ENCODE measurements around the gene RBFA.

Gene RBFA

GRCh38 chr18:80012714-80013113 is 21.5 kb upstream of the RBFA start:
- Histone ChIP-seq H3K4me1 (ENCODE audit: control insufficient read depth, insufficient read depth, low read length) (no peaks in the 10 kb centered on the region), H3K36me3 (ENCODE audit: control insufficient read depth in 2 of 2, insufficient read depth in 1 of 2, low read length in 2 of 2) (no peaks in the 10 kb centered on the region), H3K4me3 (ENCODE audit: low read depth, low read length) (no peak overlapping the region), H3K27ac (ENCODE audit: extremely low read depth, low read depth, low read length) (no peak overlapping the region), H3K9me3 (ENCODE audit: control insufficient read depth, insufficient read depth, low read depth, low read length) (no peaks in the 10 kb centered on the region)
- ChIA-PET POLR2A (no interaction called here), CTCF (no interaction called here)
- TF ChIP-seq ZNF350 (tag by site-specific recombination; IDR thresholded peaks at IDR 0.05) (no peak), ZBTB11 (tag by site-specific recombination; conservative IDR thresholded peaks at IDR 0.05; ENCODE audit: low read depth) (no peak), ZNF701 (tag by site-specific recombination; IDR thresholded peaks at IDR 0.05) (no peak), ZNF645 (tag by site-specific recombination; IDR thresholded peaks at IDR 0.05) (no peak), KLF10 (tag by site-specific recombination; IDR thresholded peaks at IDR 0.05) (no peak), PRDM1 (tag by site-specific recombination; IDR thresholded peaks at IDR 0.05) (no peak), ZNF26 (tag by site-specific recombination; IDR thresholded peaks at IDR 0.05) (no peak), ZEB2 (tag by site-specific recombination; IDR thresholded peaks at IDR 0.05) (no peak), ZBTB8A (tag by site-specific recombination; IDR thresholded peaks at IDR 0.05) (no peak), ZNF629 (tag by site-specific recombination; IDR thresholded peaks at IDR 0.05) (no peak), ZBTB17 (tag by site-specific recombination; IDR thresholded peaks at IDR 0.05) (no peak), ZSCAN16 (tag by site-specific recombination; IDR thresholded peaks at IDR 0.05) (no peak), ZNF391 (tag by site-specific recombination; IDR thresholded peaks at IDR 0.05; ENCODE audit: borderline replicate concordance, low read depth) (no peak), ZNF174 (tag by site-specific recombination; IDR thresholded peaks at IDR 0.05) (no peak), SETDB1 (IDR thresholded peaks at IDR 0.05; ENCODE audit: insufficient read length, low read length) (no peak)

- ChIA-PET POLR2A (interaction anchor here (1.3 kb wide), 1 partner anchor 11 kb away, joined by 4 read pairs; the partner anchor contains the start of gene RBFA), CTCF (interaction anchor here (0.6 to 1.0 kb wide), 10 partner anchors 11 to 723 kb away, joined by 3 to 5 read pairs (median 3); no protein-coding TSS in a partner anchor)
- Histone ChIP-seq H3K36me3 (ENCODE audit: control insufficient read depth in 2 of 2, insufficient read depth in 1 of 2, low read length in 2 of 2) (no peaks in the 10 kb centered on the region), H3K27ac (ENCODE audit: extremely low read depth, low read depth, low read length) (no peak overlapping the region), H3K4me3 (ENCODE audit: low read depth, low read length) (no peak overlapping the region), H3K4me1 (ENCODE audit: control insufficient read depth, insufficient read depth, low read length) (no peaks in the 10 kb centered on the region), H3K9me3 (ENCODE audit: control insufficient read depth, insufficient read depth, low read depth, low read length) (no peaks in the 10 kb centered on the region)
- 0 out of 2 replicates have a peak, but pooled peaks have one; percentile 11 for TF ChIP-seq ZNF654 (tag by site-specific recombination; IDR thresholded peaks at IDR 0.05; ENCODE audit: low read depth)
- peak; percentile 58 for TF ChIP-seq ZNF549 (tag by site-specific recombination; IDR thresholded peaks at IDR 0.05)
- TF ChIP-seq ZNF324 (tag by site-specific recombination; IDR thresholded peaks at IDR 0.05): peak; percentile 83
- peak; percentile 100; the same call in 1 of the 2 replicates for TF ChIP-seq TRIM28 (IDR thresholded peaks at IDR 0.05; ENCODE audit: borderline replicate concordance, low read length)
- TF ChIP-seq ZNF830 (tag by site-specific recombination; IDR thresholded peaks at IDR 0.05; ENCODE audit: low read depth): no peak
- 0 out of 2 replicates have a peak, but pooled peaks have one; percentile 71 for TF ChIP-seq ZNF114 (tag by site-specific recombination; IDR thresholded peaks at IDR 0.05)
- no peak for TF ChIP-seq ZNF48 (tag by site-specific recombination; IDR thresholded peaks at IDR 0.05)
- no peak for TF ChIP-seq OVOL3 (tag by site-specific recombination; IDR thresholded peaks at IDR 0.05)
- TF ChIP-seq ZNF704 (tag by site-specific recombination; IDR thresholded peaks at IDR 0.05): no peak
- no peak for TF ChIP-seq INSM2 (tag by site-specific recombination; IDR thresholded peaks at IDR 0.05)
- TF ChIP-seq ZNF76 (tag by site-specific recombination; IDR thresholded peaks at IDR 0.05; ENCODE audit: borderline replicate concordance, low read depth): no peak
- TF ChIP-seq ZNF521 (tag by site-specific recombination; IDR thresholded peaks at IDR 0.05): no peak
- TF ChIP-seq KLF10 (tag by site-specific recombination; IDR thresholded peaks at IDR 0.05): no peak
- TF ChIP-seq ZSCAN23 (tag by site-specific recombination; IDR thresholded peaks at IDR 0.05): no peak
Measured at GRCh38 chr18:80022613-80023012, 11.6 kb upstream of the RBFA start.
